GM20431 (cell line): Measurements from ENCODE around the gene ACAN.

ENCODE experiments used
- in situ Hi-C: fragments of 300-500 bp; cut with MseI, MboI; formaldehyde crosslinking; loops from one replicate; pipeline ENCODE4 v1.15.0; 2020; ENCODE audit warnings: low sequenced_read_pairs; ENCODE audit not compliant: unreplicated experiment

The ACAN gene

GRCh38 chr15:88897456-88898194, 94.4 kb downstream of the ACAN start:
- in situ Hi-C loops: loop anchor here (25.0 kb wide), 1 partner anchor 290 kb away; no protein-coding TSS in a partner anchor

- in situ Hi-C loops: loop anchor here (25.0 kb wide), 1 partner anchor 289 kb away; no protein-coding TSS in a partner anchor
Measured at GRCh38 chr15:88898736-88899135, 95.5 kb downstream of the ACAN start.

- in situ Hi-C loops: loop anchor here (25.0 kb wide), 1 partner anchor 288 kb away; no protein-coding TSS in a partner anchor
Measured at GRCh38 chr15:88899251-88899650, 96.0 kb downstream of the ACAN start.

GRCh38 chr15:88900309-88900981, 97.2 kb downstream of the ACAN start:
- in situ Hi-C loops: loop anchor here (10.0 kb wide), 1 partner anchor 114 kb away; no protein-coding TSS in a partner anchor

GRCh38 chr15:88900982-88901418, 97.8 kb downstream of the ACAN start:
- in situ Hi-C loops: loop anchor here (10.0 kb wide), 1 partner anchor 114 kb away; no protein-coding TSS in a partner anchor

- in situ Hi-C loops: loop anchor here (10.0 kb wide), 1 partner anchor 113 kb away; no protein-coding TSS in a partner anchor
Measured at GRCh38 chr15:88901508-88902220, 98.4 kb downstream of the ACAN start.

- in situ Hi-C loops: loop anchor here (10.0 kb wide), 1 partner anchor 112 kb away; no protein-coding TSS in a partner anchor
Measured at GRCh38 chr15:88902221-88902835, 99.1 kb downstream of the ACAN start.

- in situ Hi-C loops: loop anchor here (10.0 kb wide), 1 partner anchor 112 kb away; no protein-coding TSS in a partner anchor
Measured at GRCh38 chr15:88902846-88903245, 99.6 kb downstream of the ACAN start.

- in situ Hi-C loops: loop anchor here (10.0 kb wide), 1 partner anchor 111 kb away; no protein-coding TSS in a partner anchor
Measured at GRCh38 chr15:88904257-88904623, 101.0 kb downstream of the ACAN start.

GRCh38 chr15:88904624-88905327, 101.5 kb downstream of the ACAN start:
- in situ Hi-C loops: loop anchor here (10.0 kb wide), 1 partner anchor 110 kb away; no protein-coding TSS in a partner anchor

GRCh38 chr15:88905576-88905975, 102.3 kb downstream of the ACAN start:
- in situ Hi-C loops: loop anchor here (10.0 kb wide), 1 partner anchor 109 kb away; no protein-coding TSS in a partner anchor

GRCh38 chr15:88906130-88906529, 102.9 kb downstream of the ACAN start:
- in situ Hi-C loops: loop anchor here (10.0 kb wide), 1 partner anchor 109 kb away; no protein-coding TSS in a partner anchor

- in situ Hi-C loops: loop anchor here (10.0 kb wide), 1 partner anchor 108 kb away; no protein-coding TSS in a partner anchor
Measured at GRCh38 chr15:88906551-88906950, 103.3 kb downstream of the ACAN start.

GRCh38 chr15:88907111-88907510, 103.9 kb downstream of the ACAN start:
- in situ Hi-C loops: loop anchor here (10.0 kb wide), 1 partner anchor 108 kb away; no protein-coding TSS in a partner anchor

GRCh38 chr15:88908123-88908522, 104.9 kb downstream of the ACAN start:
- in situ Hi-C loops: loop anchor here (10.0 kb wide), 1 partner anchor 107 kb away; no protein-coding TSS in a partner anchor

GRCh38 chr15:88908697-88909621, 105.7 kb downstream of the ACAN start:
- in situ Hi-C loops: loop anchor here (10.0 kb wide), 1 partner anchor 106 kb away; no protein-coding TSS in a partner anchor

- in situ Hi-C loops: loop anchor here (10.0 kb wide), 1 partner anchor 105 kb away; no protein-coding TSS in a partner anchor
Measured at GRCh38 chr15:88909956-88910831, 107.0 kb downstream of the ACAN start.
